Posterior vena cava (tissue), 2 donors: ENCODE measurements around the gene ZNF318. TPM values are rescaled to one million over a fixed set of nuclear protein-coding genes. Genes with fewer than 3 reads are reported as not detected.
"Not testable (repeated sequence)": the region's sequence is repeated elsewhere in the genome, so short reads cannot be mapped to it uniquely, and the experiment has no call there.

Experiments used
- DNase-seq: peaks from one replicate; pipeline ENCODE4 v3.0.0-alpha.2; 2020; ENCODE audit warnings: low spot score
- intact Hi-C, 2 donors: fragments of 100-400 bp; cut with DNase I; formaldehyde crosslinking; loops; one replicate each; pipeline versions ENCODE4 v1.14.1 to v1.14.2; 2022 to 2023
- total RNA-seq, 2 donors: library from RNA; stranded (reverse); fragmentation: NEBNext Ultra II Directional; extraction: Animal tissue kit (Norgen Biotek cat#: 25700); gene quantifications; one replicate each; pipeline ENCODE4 v1.2.1, GENCODE V29; 2021
- donor health status: DM: yes; HTN: yes; CAD: no.
- donor health status: DM: yes; HTN: yes; CAD: no.

The ZNF318 gene
- total RNA-seq, 2 donors from 2014 or later, result 11.2 to 13.9 TPM

DNA sequence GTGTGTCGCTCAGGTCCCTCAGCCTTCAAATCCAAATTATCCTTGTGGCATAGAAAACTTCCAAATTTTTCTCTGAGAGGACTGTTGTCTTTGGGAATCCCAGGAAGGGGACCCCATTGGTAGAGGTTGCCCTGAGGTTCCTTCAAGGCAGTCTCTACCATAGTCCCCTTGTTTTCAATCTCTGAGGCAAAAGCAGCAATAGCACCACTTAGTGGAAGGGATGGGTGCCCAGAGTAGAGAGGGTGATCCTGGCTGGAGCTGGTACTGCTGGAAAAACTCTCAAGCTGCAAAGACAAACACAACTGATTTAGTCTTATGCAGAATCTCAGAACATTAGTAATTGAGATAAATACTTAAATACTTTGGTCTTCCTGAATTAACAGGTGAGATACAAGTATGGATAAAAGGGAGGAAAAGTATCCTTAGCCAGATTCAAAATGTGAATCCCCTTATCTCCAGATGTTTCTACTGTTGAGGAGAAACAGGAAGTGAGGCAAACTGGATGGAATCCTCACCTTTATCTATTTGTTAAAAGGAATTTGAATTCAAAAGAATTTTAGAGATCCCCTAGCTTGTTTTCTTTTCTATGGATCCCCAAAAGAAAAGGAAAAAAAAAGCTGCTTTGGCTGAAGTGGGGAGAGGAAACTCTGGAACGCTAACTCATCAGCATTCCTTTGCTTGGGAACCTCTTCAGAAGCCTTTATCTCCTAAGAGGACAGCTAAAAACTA, 13.4 kb downstream of the ZNF318 start:
- no peak for DNase-seq
- intact Hi-C loops, result no loop called here

DNA sequence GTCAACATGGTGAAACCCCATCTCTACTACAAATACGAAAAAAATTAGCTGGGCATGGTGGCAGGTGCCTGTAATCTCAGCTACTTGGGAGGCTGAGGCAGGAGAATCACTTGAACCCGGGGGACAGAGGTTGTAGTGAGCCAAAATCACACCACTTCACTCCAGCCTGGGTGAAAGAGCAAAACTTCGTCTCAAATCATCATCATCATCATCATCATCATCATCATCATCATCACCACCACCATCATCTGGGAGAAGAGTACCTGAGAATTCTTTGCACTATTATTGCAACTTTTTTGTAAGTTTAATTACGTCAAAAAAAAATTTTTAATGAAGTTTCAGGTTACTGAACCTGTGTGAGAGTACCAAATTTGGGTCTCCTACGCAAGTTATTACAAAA, 17.5 kb downstream of the ZNF318 start:
- DNase-seq, intact Hi-C loops: not testable (repeated sequence)

DNA sequence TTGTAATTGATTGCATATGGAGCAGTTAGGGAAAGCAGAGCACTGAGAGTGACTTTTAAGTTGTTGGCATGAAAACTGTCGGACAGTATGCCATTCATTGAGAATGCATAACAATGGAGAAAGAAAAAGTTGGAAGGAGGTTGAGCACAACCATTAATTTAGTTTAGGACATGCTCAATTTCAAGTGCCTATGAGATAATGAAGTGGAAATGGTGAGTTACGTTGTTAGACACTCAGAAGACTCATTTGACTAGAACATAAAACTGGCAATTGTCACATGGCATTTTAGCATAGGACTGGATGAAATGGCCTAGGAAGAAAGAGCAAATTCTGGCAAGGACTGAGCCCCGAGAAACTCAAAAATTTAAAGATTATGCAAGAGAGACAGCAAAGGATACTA, 22.0 kb downstream of the ZNF318 start:
- intact Hi-C loops, result no loop called here
- DNase-seq, result no peak

DNA sequence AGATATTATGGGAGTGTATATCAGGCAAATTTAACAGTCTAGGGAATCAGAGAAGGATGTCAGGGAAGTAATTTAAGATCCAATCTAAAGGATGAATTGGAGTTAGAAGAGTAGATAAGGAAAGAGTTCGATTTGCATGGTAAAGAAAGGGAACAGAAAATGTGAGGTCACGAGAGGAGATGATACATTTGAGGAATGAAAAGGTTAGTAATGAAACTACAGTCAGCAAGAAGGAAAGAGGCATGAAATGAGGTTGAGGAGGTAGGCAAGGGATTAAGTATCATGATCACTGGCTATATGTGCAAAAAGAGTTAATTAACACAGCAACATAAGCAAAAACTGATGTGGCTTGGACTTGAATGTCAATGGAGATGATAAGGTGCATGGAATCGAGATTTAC, 22.4 kb downstream of the ZNF318 start:
- intact Hi-C loops, result no loop called here
- DNase-seq, result no peak

DNA sequence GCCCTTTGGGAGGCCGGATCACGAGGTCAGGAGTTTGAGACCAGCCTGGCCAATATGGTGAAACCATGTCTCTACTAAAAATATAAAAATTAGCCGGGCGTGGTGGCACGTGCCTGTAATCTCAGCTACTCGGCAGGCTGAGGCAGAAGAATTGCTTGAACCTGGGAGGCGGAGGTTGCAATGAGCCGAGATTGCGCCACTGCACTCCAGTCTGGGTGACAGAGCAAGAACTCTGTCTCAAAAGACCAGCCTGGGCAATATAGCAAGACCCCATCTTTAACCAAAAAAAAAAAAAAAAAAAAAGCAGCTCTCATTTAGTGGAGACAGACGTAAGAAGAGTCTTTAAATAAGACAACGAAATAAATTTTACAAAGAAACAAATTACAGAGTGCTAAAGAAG, 23.2 kb downstream of the ZNF318 start:
- DNase-seq, intact Hi-C loops: not testable (repeated sequence)

DNA sequence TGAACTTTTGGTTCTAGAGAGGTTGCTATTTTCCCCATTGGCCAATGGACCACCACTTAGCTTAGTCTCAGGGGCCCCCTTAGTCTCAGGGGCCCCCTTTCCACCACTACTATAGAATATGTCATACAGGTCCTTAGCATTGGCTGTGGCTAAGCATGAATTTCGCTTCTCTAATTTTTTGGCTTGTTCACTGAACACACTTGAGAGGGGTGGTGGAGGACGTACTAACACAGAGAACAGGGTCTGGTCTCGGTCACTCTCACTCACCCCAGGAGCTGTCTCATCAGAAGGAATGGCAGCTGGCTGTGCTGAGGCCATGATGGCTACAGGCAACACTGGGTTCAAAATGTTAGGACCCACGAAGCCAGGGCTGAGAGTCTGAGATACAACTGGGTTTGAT, 30.3 kb downstream of the ZNF318 start:
- no peak for DNase-seq
- intact Hi-C loops, result loop anchor here in 1 of 2 donors (10.0 kb wide), 1 partner anchor 74 kb away; no protein-coding TSS in a partner anchor

DNA sequence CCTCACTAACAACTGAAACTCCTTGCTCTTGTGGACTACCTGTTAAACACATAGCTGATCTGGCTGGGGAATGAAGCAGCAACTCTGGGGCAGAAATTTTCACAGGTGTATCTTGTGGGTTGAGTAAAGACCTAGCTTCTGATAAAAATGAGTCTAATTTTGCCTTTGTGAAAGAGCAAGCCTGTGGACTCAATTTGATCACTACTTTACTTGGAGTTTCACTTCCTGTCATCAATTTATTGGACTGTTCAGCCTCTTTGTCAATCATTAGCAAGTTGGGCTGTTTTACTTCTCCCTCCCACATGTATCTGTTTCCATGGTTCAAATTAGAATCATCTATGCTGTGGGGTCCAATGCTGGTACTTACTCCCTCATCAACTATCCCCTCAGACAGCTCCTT, 31.2 kb downstream of the ZNF318 start:
- DNase-seq, result no peak
- intact Hi-C loops, result loop anchor here in 1 of 2 donors (10.0 kb wide), 1 partner anchor 73 kb away; no protein-coding TSS in a partner anchor

DNA sequence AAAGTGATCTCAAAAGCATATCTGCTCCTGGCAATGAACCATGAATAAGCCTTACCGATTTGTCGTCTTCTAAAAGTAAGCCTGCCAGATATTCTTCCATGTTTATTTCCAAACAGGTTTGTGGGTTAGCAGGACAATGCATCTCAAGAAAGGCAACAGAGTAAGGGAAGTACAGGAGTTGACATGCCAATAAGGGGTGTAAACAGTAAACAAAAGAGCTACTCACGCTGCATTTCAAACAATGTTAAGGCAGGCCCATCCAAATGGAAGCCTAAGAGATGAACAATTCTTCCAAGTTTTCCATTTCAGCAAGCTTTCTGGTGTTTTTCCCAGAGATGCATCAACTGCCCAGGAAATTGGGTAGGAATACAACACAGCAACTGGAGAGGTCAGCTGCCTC, 33.1 kb downstream of the ZNF318 start:
- intact Hi-C loops, result loop anchor here in 1 of 2 donors (10.0 kb wide), 1 partner anchor 72 kb away; no protein-coding TSS in a partner anchor
- DNase-seq, result no peak

DNA sequence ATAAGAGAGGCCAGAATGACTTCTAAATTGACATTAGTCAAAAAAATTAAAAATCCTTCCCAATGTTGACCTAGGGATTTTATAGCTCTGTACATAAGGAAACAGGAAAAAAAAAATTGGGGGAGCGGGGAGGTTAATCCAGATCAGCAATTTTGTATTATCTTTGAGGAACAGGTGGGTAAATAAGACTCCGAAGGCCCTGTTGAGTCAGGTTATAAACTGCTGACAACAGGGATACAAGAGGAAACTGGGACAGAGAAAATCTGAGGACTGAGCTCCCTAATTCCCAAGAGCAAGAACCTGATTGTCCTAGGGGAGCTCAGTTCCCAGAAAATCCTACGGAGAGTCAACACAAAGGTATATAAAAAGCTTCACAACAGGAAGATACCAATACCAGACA, 34.0 kb downstream of the ZNF318 start:
- DNase-seq, result no peak
- intact Hi-C loops, result loop anchor here (2.0 to 10.0 kb wide), 2 partner anchors 71 to 73 kb away; no protein-coding TSS in a partner anchor

DNA sequence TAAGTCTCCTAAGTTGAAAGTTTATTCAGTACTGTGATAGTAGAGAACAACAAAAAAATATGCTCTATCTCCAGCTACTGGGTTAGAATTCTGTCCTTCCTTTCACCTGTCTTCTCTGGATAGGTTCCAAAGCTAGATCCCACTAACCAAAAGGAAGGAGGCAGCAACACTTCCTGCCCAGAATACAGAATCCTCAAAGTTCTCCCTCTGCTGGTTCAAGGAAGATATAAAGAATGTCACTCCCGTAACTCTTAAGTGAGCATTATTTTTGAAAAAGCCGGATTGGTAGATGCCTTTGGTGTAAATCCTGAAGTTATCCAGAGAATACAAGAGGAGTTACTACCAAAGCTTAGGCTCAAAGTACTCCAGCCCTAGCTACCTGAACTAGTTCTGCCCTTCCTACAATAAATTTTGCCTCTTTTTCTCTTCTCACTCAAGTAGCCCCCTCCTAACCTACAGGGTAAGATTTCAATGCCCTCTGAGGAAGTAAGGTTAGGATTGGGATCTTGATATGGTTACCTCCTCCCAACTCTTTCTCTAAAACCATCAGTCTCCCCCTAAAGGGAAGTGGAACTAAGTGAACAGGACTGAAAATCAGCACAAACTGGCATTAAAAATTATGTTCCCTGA, 34.9 kb downstream of the ZNF318 start:
- DNase-seq, result no peak
- intact Hi-C loops, result loop anchor here (2.0 to 10.0 kb wide), 2 partner anchors 70 to 72 kb away; no protein-coding TSS in a partner anchor

DNA sequence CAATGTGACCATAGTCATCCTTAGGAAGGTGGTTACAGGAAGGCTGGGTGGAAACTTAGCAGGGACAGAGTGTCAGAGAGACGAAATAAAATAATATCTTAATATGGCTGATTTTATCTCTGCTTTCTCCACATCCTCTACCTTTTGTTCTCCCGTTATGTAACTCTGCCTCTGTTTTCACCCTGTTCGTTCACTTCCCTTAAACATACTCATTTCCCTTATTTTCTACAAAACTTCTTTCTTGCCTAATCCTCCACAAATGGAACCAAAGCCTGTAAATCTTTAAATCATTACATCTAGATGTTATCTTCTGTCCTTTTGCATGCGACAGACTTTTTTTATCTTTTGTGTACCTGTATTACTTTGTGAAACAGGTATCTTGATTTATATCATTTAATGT, 37.6 kb downstream of the ZNF318 start:
- intact Hi-C loops, result loop anchor here in 1 of 2 donors (10.0 kb wide), 1 partner anchor 67 kb away; no protein-coding TSS in a partner anchor
- DNase-seq, result no peak

DNA sequence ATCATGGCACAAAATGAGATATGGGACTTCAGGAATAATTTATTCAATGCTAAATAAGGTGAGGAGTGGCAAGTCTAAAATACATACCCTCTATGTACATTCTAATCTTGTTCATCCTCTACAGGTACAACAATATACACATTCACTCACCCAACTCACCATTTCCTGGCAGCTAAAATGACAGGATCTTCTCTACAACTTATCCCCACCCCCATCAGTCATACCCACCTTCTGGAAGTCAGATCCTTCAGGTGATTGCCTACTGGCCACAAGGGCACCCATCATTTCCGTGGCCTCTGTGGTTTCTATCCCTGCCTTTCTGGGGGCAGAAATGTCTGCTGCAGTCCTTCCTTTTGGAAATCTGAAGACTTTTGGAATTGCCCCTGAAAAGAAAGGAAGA, 38.0 kb downstream of the ZNF318 start:
- no peak for DNase-seq
- intact Hi-C loops, result loop anchor here in 1 of 2 donors (10.0 kb wide), 1 partner anchor 67 kb away; no protein-coding TSS in a partner anchor

DNA sequence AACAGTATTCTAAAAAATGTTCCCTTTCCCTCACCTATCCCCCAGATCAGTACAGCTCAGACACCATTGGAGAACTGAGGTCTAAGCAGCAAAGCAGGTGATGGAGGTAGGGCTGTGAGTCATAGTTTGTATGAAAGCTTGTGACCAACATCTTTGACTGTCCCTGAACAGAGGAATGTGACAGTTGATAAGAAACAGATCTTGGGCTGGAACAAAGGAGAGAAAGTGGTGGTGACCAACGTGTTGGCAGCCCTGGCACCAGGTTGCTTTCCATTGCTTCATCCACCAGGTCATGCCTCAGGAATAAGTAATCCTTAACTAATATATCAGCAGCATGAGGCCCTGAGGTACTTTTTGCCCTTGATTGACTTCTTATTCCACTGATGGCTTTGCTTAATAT, 40.9 kb downstream of the ZNF318 start:
- intact Hi-C loops, result loop anchor here in 1 of 2 donors (10.0 kb wide), 1 partner anchor 144 kb away; the partner anchor contains the start of gene CUL9
- no peak for DNase-seq

DNA sequence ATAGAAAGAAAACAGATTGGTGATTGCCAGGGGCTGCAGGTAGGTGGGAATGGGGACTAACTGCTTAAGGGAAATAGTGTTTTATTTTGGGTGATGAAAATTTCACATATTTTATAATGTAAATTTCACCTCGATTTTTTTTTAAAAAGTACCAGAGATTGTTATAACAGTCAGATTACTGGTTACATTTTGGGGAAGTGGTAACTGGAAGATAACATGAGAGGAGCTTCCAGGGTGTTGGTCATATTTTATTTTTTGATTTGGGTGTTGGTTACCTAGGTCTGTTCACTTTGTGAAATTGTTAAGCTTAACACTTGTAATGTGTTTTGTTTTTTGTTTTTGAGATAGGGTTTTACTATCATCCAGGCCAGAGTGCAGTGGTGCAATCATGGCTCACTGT, 43.6 kb downstream of the ZNF318 start:
- DNase-seq, result no peak
- intact Hi-C loops, result loop anchor here in 1 of 2 donors (10.0 kb wide), 1 partner anchor 141 kb away; the partner anchor contains the start of gene CUL9

DNA sequence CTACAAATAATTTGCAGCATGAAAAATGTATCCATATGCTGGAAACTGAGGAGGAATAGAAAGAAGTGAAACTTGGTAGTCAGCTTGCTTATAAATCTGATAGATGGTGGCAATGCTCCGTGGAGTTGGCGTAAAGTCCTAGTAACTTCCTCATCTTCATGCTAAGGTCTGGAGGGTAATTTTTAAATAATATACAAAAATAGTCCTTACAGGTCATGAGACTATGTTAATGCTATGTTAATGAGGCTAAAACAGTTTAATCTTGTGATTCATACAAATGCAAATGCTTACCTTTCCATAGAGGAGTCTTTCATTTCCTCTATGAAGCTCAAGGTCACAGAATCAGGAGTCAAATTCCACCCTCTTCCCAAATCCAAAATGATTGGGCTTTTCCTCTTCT, 51.4 kb downstream of the ZNF318 start:
- no peak for DNase-seq
- intact Hi-C loops, result no loop called here

DNA sequence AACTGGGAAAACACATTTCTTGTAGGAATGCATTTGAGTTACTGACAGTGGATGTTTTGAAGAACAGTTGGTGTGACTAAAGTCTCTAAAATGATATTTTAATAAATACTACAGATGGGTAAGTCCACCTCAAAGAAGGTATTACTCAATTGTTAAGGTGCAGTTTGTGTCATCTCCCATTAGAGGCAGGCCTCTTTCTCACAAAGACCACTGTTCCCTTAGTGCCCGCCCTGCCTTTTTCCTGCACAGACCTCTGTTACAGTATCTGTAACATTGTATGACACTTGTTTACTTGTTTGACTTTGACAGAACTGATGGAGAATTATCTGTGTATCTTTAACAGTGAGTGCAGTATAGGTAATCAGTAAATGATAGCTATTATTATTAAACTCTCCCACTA, 55.6 kb downstream of the ZNF318 start:
- intact Hi-C loops, result no loop called here
- DNase-seq, result no peak

DNA sequence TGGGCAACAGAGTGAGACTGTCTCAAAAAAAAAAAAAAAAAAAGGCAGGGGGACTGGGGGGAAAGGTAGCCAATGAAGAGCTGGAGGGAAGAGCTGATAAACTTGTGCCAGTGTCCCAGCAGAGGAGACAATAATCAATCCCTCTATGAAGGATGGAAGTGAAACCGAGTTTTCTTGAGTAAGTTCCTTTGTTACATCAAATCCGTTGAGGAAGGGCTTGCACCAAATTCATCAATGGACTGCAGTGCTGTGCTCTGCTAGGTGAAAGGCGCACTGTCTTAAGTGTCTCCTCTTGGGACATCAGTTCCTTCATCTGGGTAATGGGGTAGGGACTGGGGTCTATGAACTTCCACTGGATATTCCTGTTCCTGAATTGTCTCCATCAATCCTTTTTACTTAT, 57.8 kb downstream of the ZNF318 start:
- intact Hi-C loops, result no loop called here
- DNase-seq, result no peak

DNA sequence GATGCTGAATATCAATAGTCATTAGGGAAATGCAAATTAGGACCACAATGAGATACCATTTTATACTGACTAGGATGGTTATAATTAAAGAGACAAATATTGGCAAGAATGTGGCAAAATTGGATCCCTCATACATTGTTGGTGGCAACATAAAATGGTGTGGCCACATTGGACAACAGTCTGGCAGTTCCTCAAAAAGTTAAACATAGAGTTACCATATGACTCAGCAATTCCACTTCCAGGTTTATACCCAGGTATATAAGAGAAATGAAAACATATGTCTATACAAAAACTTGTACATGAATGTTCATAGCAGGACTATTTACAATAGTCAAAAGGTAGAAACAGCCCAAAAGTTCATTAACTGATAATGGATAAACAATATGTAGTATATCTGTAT, 58.8 kb downstream of the ZNF318 start:
- no peak for DNase-seq
- intact Hi-C loops, result no loop called here

DNA sequence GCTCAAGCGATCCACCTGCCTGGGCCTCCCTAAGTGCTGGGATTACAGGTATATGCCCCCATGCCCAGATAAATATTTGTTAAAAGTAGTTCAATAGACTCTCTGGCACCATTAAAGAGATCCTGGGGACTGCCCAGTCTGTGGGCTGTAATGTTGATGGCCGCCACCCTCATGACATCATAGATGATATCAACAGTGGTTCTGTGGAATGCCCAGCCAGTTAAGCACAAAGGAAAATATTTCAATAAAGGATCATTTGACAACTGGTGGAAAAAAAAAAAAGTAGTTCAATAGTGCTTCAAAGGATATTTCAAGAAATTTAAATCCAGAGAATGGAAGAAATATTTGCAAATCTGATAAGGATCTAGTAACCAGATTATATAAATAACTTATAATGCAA, 59.3 kb downstream of the ZNF318 start:
- intact Hi-C loops, result no loop called here
- no peak for DNase-seq

DNA sequence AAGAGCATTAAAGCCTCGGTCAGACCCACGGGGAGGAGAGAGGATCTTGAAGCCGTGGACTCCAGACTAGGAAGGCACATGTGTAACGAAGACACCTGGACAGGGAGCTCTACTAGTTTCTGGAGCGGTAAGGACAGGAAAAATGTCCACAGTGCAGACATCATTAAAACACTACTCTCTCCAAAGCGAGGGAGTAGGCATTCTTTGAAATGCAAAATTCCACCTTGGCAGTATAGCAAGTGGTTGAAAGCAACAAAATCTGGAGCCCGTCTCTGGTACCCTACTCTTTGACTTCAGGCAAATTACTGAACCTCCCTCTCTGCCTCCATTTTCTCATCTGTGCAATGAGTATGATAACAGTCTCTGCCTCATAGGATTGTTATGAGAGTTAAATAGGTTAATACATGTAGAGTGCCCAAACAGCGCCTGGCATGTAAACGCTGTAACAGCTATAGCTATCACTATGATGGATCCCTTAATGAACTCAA, 60.4 kb downstream of the ZNF318 start:
- DNase-seq, result no peak

More for the DNA sequence above, 60.4 kb downstream of the ZNF318 start:
- intact Hi-C loops, result no loop called here
